IPS-20b (cell line): Measurements from ENCODE around the gene LRRTM3.

ENCODE experiments used
- H3K27ac ChIP-seq: one replicate; pipeline ENCODE4 v1.5.1; 2013; ENCODE audit warnings: low read length
- H3K27me3 ChIP-seq: 2 replicates; pipeline ENCODE4 v1.6.1; 2013; ENCODE audit warnings: mild to moderate bottlenecking, low read length, inconsistent platforms; ENCODE audit not compliant: insufficient read depth
- H3K36me3 ChIP-seq: 2 replicates; pipeline ENCODE4 v1.6.1; 2013; ENCODE audit warnings: low read depth, mild to moderate bottlenecking, inconsistent platforms, low read length, moderate library complexity; ENCODE audit not compliant: insufficient read depth
- H3K4me1 ChIP-seq: 2 replicates; pipeline ENCODE4 v1.6.1; 2013; ENCODE audit warnings: mild to moderate bottlenecking, control low read depth, inconsistent platforms, low read length, moderate library complexity; ENCODE audit not compliant: insufficient read depth
- H3K4me3 ChIP-seq: 2 replicates; pipeline ENCODE4 v1.5.1; 2013; ENCODE audit warnings: mild to moderate bottlenecking, low read length, inconsistent platforms
- H3K9ac ChIP-seq: 2 replicates; pipeline ENCODE4 v1.6.1; 2013; ENCODE audit warnings: low read depth, mild to moderate bottlenecking, inconsistent platforms, low read length, moderate library complexity
- H3K9me3 ChIP-seq: 2 replicates; pipeline ENCODE4 v1.6.1; 2013; ENCODE audit warnings: mild to moderate bottlenecking, low read depth, low read length, inconsistent platforms; ENCODE audit not compliant: insufficient read depth

The LRRTM3 gene

GRCh38 chr10:67141300-67141699, 215.5 kb downstream of the LRRTM3 start:
- no peak overlapping the region for H3K27ac ChIP-seq
- no peaks in the 10 kb centered on the region for H3K27me3 ChIP-seq
- peaks cover 6% of the 10 kb centered on the region; the same call in 1 of the 2 replicates for H3K4me1 ChIP-seq
- no peaks in the 10 kb centered on the region for H3K9me3 ChIP-seq
- H3K4me3 ChIP-seq = no peak overlapping the region
- no peaks in the 10 kb centered on the region for H3K36me3 ChIP-seq
- H3K9ac ChIP-seq = no peak overlapping the region

- no peaks in the 10 kb centered on the region for H3K36me3 ChIP-seq
- no peak overlapping the region for H3K4me3 ChIP-seq
- H3K27ac ChIP-seq = no peak overlapping the region
- no peaks in the 10 kb centered on the region for H3K27me3 ChIP-seq
- peaks cover 6% of the 10 kb centered on the region; the same call in 1 of the 2 replicates for H3K4me1 ChIP-seq
- H3K9ac ChIP-seq = no peak overlapping the region
- no peaks in the 10 kb centered on the region for H3K9me3 ChIP-seq
Measured at GRCh38 chr10:67144530-67144929, 218.7 kb downstream of the LRRTM3 start.
